DMS53 treated with DMSO at 0.1 percent for 48 hours (cell line): ENCODE results near the gene KRTAP5-6.
"Not testable (repeated sequence)": the region's sequence is repeated elsewhere in the genome, so short reads cannot be mapped to it uniquely, and the experiment has no call there.

Experiments used
- DNase-seq: peaks from one replicate; lab custom pipeline; 2025; ENCODE audit not compliant: unreplicated experiment; lab: John Stamatoyannopoulos, UW

Gene KRTAP5-6

DNA sequence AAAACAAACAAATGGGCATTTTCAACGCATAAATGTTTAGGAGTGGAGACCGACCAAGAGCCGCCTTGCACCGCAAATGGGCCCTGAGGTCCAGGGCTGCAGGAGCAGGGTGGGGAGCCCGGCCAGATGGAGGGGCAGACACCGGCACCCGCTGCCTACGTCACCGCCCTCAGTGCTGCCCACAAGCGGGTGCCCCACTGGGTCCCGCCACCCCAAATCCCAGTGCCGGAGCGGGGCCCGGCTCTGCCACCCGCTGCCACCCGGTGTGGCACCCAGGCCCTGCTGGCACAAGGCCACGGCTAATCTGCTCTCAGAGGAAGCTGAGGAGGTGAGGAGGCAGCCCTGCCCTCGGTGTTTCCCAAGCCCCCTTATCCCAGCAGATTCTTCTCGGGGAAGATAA is 13.8 kb upstream of the KRTAP5-6 start:
- DNase-seq, result not testable (repeated sequence)

DNA sequence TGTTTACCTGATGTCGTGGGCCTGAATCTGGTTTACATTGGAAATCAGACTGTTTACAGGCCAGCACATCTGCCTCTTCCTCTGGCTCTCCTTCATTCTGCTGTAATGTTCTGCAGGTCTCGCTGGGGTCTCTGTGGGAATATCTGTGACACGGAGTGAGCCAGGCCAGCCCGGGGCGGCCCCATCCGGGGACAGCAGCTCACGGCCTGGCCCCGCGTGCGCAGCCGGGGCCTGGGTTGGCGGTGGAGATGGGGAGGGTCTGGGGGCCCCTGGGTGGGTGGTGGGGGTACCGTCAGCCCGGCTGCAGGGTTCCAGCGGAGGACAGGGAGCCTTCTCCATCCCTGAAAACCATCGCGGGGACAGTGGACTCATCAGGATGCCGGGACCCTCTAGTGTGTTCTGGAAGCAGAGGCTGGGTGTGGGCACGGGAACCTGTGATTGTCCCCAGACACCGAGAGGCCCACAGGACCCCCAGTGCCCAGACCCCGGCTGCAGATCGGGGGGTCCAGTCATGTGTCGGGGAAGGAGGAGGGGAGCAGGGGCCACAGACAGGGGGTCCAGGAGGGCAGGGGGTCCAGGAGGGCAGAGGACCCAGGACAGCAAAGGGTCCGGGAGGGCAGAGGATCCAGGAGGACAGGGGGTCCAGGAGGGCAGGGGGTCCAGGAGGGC is 13.0 kb upstream of the KRTAP5-6 start:
- not testable (repeated sequence) for DNase-seq

DNA sequence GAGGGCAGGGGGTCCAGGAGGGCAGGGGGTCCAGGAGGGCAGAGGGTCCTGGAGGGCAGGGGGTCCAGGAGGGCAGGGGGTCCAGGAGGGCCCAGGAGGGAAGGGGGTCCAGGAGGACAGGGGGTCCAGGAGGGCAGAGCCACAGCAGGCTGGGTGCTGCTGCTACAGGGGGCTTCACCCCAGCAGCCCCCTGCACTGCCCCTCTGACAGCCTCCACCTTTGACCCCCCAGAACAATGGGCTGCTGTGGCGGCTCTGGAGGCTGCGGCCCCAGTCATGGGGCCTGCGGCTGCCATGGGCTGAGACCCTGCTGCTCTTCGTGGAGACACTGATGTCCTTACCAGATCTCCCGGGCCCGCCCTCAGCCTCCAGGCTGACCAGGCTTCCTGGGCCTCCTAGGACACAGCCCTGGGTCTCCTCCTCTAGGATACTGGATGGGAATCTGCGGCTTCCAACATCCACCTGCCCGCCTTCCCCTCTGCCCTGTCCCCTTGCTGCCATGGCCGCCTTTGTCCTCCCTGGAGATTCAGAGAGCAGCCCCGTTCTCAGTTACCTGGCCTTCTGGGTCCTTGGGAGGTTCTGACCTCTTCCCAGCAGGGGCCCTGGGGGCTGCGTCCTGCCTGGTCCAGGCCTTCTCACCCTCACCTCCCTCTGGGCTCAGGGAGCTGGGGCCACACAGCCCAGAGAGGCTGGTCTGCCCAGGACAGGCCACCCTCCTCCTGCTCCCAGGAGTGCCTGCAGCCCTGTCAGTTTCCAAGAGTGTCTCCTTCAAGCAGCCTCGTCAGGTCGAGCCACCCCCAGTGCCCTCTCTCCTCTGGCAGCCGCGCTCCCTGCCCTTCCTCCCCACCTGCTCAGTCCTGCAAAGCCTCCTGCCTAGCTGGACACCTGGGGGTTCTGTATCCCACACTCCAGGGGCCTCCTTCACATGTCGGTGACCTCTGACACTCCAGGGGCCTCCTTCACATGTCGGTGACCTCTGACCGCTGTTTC is 11.8 kb upstream of the KRTAP5-6 start:
- not testable (repeated sequence) for DNase-seq

DNA sequence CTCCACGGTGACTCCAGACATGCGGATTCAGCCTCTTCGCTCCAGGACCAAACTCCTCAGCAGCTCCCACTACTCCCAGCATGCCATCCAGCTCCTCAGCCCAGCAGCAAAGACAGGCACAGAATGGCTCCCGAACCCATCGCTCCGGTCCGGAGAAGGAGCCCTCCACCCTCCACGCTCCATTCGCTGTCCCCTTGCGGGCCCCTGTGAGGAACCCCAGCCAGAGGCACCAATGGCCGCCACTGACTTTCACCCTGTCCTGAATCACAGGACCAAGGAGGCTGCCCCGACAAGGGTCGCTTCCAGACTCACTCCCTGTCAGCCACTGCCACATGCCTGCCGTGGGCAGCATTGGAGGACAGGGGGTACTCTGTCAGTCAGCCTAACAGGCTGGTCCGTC is 10.8 kb upstream of the KRTAP5-6 start:
- DNase-seq, result not testable (repeated sequence)

DNA sequence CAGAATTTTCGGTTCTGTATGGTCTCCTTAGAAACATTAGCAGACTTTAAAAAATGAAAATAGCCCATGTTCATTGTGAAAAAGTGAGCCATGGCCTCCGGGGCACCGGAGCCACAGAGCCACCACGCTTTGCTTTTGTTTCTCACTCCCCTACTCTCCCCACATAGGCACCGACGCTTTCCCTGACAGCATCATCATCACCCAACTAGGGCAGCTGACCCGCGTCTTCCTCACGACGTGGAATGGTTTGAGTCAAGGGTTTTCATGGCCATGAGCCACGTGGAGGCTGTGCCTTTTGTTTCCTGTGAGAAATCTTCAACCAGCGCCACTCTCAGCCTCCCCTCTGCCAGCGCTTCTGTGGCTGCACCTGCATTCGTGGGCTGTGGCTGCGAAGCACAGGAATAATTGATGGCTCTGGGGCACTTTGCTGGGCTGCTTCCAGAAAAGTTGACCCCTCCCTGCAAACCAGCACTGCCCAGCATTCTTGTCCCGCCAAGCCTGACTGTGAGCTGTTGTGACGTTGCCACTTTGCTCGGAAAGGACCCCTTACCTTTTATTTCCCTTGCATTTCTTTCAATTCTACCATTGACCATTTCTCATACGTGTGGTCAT is 8.6 kb upstream of the KRTAP5-6 start:
- DNase-seq, result not testable (repeated sequence)

DNA sequence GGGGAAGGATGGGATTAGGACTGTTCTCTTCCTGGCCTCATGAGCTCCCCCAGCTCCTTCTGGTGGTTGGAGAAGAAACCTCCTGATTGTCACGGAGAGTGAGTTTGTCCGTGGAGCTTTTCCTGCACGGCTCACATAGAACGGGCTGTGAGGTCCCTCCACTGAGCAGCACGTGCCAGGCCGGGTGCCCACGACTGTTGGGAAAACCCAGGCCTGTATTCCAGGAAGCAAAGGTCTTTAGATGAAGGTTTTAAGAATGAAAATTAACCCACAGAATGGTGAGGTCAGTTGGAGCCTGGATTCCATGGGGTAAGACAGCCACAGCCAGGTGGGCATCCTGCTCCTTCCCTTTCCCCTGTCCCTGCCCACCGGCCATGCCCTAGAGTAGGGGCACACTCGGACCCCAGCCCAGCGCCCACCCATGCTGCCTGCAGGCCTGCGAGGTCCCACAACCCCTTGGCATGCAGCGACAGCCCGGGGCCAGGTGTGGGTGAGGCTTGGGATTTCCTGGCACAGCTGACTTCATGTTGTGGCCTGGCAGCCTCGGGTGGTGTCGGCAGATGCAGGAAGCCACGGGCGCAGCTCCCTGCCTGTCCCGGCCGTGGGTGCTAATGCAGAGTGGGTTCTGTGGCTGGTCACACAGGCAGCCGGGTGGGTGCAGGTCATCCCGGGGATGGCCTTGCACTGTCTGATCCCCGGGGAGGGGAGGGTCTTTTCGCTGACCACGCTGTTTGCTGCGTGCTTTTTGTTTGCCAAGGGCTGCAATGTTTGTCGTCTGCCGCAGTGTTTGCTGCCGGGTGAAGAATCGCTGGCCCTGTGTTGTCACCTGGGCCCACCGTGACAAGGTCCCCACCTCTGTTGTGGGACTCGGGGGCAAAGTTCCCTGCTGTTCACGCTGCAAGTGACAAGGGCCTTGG is 7.5 kb upstream of the KRTAP5-6 start:
- DNase-seq, result not testable (repeated sequence)

DNA sequence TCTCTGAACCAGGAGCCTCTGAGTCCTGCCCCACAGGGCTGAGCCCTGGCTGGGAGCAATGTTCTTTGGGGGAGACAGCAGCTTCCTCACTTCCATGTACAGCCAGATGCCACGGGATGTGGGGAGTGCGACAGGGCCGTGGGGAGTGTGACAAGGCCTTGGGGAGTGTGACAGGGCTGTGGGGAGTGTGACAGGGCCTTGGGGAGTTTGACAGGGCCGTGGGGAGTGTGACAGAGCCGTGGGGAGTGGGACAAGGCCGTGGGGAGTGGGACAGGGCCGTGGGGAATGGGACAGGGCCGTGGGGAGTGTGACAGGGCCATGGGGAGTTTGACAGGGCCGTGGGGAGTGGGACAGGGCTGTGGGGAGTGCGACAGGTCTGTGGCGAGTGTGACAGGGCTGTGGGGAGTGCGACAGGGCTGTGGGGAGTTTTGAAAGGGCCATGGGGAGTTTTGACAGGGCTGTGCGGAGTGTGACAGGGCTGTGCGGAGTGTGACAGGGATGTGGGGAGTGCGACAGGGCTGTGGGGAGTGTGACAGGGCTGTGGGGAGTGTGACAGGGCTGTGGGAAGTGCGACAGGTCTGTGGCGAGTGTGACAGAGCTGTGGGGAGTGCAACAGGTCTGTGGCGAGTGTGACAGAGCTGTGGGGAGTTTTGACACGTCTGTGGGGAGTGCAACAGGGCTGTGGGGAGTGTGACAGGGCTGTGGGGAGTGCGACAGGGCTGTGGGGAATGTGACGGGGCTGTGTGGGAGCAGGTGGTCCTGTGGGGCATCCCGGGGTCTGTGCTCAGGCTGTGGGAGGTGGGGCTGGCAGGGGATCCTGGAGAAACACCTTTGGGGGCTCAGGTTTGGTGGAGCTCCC is 6.6 kb upstream of the KRTAP5-6 start:
- no peak for DNase-seq

DNA sequence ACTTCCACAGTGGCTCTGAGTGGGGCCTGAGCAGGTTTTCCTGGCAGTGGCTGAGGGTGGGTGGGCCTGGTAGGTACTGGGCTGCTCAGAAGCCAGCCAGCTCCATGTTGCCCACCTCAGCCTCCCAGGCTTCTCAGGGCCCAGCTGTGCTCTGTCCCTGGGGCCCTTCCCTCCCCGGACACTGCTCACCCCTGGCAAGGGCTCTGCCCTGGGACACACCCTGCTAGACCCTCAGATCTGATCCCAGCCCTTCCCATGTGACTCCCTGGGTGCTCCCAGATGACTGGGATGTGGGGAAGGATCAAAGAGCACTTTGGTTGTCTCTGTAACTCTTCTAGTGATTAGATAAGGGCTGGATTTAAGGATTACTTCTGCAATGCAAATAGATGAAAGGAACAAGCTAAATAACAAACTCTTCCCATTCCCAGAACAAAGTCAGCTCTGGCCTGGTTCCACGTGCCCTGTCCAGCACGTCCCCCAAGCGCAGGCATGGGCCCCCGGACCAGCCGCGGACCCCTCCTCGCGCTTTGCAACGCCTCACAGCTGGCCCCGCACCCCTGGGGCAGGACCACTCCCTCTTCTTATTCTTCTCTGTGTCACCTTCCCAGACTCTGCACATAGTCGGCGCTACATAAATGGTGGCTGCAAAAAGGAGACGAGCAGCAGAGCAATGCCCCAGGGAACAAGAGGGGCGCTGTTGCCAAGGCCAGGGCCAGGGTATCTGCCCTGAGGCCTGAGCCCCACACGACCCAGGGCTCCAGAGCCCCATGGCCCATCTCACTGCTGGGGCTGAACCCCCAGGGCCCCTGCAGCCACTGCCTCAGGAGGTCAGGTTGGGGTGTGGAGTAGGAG is 5.7 kb upstream of the KRTAP5-6 start:
- no peak for DNase-seq

DNA sequence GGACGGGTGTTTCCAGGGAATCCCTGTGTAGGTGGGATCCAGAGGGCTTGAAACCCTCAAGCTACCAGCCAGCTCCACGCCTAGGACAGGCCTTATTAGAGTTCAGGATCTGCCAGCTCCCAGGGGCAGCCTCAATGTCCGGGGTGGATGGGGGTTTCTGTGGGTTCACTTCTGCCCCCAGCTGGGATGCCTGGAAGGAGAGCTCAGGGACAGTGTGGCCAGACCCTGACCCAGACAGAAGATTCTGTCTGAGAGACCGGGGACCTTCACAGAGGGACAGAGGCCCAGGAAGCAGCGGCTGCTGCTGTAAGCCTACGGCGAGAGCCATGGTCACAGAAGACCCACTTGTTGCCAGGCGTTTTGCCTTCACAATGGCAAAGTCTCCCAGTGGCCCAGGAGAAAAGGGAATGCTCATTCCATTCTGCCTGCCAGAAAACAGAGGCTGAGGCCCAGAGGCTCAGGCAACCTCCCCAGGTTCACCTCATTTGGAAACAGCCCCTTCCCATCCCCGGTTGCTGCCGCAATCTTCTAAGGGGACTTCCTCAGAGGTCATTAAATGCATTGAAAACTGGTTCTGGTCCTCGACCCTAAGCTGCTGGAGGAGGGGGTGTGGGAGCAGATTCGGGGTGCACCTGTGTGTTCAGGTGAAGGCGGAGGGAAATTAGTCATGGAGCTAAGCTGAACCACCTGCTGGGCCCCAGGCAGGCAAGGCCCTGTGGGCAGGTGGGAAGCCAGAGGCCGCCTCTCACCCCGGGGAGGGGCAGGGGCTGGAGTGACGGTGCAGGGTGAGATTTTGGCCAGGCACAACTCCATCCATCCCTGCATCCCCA is 4.9 kb upstream of the KRTAP5-6 start:
- DNase-seq, result no peak

DNA sequence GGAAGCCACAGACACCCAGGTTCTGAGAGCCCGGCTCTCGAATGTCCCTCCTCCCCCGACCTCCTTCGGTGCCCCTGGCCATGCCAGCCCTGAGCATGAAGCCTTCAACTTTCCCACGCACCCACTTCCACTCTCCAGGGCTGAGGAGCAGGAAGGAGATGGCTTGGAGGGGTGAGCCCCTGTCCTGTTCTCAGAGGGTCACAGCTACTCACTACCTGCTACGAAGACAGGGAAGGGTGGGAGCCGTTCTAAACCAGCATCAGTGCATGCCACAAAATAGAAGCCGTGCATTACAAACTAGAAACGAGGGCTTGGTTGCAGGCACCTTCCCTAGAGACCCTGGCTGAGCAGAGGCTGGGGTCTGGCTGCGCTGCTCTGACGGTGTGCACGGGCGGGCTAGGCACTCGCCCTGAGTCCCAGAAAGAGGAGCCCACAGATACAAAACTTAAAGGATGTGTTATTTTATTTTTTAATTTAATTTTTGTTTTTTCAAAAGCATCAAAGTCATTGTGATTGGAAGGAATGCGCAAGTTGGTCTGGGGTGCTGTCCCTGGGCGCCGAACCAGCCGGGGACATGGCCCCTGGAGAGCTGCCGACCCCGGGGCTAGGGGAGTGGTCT is 4.2 kb upstream of the KRTAP5-6 start:
- DNase-seq, result no peak

DNA sequence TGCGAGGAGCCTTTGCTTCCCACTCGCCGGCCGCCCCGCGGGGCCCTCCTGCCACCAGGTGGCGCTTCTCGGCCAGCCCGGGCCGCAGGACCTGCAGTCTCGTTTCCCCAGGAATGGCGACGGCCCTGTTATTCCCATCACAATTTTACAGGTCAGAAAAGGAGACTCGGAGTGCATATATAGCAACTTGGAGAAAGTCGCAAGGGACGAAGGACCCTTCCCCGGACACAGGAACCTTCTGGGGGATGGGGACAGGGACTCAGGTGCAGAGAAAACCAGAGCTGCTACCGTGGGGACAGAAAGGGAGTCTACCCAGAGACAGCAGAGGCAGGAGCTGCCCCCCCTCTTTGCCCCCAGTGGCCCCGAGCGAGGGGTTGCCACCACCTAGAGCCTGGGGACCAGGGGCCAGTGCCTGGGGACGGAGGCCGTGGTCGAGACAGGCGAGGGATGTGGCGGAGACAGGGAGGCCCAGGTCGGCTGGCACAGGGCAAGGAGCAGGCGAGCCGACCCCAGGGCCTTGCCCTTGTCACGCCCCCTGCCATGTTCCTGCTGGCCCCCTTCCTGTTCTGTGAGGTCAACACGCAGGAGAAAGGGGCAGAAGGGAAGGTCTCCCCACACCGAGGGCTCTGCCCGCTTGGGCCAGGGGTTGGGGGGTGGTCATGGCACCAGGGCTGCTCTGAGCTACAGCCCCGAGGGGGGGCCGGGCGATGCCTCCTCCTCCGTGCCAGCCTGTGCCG is 3.5 kb upstream of the KRTAP5-6 start:
- DNase-seq, result peak; percentile 56

DNA sequence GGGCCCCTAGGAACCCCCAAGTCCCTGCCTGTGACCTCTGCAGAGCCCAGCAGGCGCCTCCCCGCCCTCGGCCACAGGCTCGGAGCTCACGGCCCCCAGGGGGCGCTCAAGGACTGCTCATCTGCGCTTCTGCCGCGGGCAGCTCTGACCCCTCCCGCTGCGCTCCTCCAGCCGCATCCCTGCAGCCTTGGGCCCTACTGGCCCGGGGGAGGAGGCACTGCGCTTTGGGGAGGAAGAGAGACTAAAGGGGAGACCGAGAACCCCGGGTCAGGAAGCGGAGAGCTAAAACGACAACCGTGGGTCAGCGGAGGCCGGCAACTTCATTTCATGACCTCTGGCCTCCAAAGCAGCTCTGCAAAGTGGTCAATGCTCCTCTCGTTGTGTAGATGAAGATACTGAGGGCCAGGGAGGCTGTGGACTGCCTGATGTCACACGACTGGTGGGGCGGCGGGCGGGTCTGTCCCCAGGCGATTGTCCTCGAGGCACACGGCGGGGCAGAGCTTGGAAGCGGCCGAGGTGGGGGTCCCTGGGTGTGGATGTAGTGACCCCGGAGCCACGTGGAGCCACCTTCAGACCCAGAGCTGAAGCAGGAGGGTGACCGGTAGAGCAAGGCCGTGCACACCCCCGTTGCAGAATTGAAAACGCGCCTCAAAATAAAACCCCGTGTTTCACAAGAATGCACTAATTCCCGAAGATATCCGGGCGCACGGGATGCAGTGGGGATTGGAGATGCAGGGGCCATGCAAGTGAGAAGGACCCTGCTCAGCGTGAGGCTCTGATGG is 2.7 kb upstream of the KRTAP5-6 start:
- peak; percentile 80 for DNase-seq

DNA sequence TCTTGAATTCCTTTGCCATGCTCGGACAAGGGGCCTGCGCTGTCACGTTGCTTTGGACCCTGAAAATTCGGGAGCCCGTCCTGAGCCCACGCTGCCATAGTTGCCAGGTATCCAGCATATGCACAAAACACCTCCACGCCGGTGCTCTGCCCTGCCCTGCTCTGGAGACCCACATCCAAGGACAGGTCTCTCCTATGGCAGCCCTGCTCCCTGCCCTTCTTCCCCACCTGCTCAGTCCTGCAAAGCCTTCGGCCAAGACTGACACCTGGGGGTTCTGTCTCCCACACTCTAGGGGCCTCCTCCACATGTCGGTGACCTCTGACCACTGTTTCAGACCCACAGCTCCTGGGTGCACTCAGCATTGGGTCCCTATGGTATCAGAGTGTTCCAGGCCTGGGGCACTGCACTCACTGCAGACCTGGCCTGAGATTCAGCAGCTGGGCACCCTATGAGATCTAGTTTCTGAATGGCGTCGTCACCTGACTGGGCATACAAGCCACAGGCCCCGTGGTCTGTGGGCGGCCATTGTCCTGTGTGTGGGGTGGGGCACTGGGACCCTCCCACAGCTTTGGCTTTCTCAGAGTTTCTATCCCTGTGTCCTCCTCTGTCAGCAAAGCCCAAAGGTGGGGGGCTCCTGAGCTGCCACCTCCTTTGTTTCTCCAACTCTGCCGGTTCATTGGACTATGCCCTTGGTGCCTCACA is 2.0 kb upstream of the KRTAP5-6 start:
- DNase-seq, result no peak

DNA sequence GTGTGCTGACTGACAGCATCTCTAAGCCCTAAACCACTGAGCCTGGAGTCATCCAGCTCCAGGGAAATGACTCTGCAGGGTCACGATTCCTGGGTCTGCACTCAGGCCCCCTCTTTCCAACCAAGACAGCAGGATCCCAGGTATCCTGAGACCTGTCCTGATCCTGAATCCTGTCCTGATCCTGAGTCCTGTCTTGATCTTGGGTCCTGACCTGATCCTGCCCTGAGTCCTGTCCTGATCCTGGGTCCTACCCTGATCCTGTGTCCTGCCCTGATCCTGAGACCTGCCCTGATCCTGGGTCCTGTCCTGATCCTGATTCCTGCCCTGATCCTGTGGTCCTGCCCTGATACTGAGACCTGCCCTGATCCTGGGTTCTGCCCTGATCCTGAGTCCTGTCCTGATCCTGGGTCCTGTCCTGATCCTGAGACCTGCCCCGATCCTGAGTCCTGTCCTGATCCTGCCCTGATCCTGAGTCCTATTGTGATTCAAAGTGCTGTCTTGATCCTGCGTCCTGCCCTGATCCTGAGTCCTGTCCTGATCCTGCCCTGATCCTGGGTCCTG is 1.4 kb upstream of the KRTAP5-6 start:
- no peak for DNase-seq

DNA sequence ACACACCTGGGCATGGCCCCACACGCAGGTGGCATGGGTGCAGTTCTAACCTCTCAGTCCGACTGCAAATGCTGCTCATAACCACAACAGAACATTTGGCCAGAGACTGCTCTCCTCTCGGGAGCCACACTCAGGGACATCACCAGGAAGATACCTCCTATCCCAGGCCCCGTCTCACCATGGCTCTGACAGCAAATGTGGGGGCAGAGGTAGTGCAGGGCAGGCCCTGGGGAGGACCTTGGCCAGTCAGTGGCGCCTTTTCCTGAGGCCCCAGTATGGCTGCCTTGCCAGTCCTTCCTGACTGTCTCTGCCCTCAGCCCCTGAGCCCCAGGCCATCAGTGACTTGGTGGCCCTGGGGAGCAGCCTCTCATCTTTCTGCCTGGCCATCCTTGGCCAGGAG is 2.8 kb downstream of the KRTAP5-6 start:
- no peak for DNase-seq
